Measurements from ENCODE around the gene CSTPP1.

Gene CSTPP1

DNA sequence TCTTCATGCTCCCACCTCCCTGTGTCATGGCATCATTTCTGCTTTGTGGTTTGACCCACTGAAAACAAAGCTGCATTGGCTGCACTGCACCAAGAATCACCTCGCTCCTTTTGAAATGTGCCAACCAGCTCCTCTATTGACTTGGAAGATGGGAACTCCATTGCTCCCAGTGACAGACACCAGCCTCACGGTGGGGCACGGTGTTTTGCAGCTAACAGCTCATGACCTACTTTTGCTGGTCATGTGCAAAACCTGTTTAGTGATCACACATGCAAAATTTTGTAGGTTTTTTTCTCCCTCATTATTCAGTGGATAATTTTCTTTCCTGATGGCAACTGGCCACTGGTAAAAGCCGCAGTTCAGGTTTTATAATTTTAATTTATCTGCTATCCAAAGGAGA is 203.3 kb downstream of the CSTPP1 start:
- no peak overlapping the region for H3K18ac ChIP-seq (ENCODE audit: low read length)
- H4K91ac ChIP-seq (ENCODE audit: low read depth, low read length), result no peak overlapping the region
- H3K4me2 ChIP-seq (ENCODE audit: low read length), result no peak overlapping the region
- no peak overlapping the region for H4K12ac ChIP-seq (ENCODE audit: low read depth, low read length)
- H3K4me3 ChIP-seq (ENCODE audit: low read depth, low read length), result no peak overlapping the region
- no peak for DNase-seq
- H3K79me1 ChIP-seq (ENCODE audit: low read length), result peaks cover 4% of the 10 kb centered on the region
- H3K23ac ChIP-seq (ENCODE audit: low read length), result peak overlapping the region; percentile 81
- H3K4me1 ChIP-seq (ENCODE audit: control insufficient read depth in 1 of 2, insufficient read depth in 2 of 2, low read length in 2 of 2), result peaks cover 6 to 10% of the 10 kb centered on the region in 2 experiments
- H2BK120ac ChIP-seq (ENCODE audit: insufficient read depth, low read length, poor library complexity), result no peak overlapping the region
- H3K9me3 ChIP-seq (ENCODE audit: insufficient read depth, low read depth, low read length), result no peaks in the 10 kb centered on the region
- no peak overlapping the region for H2AK5ac ChIP-seq (ENCODE audit: low read length)
- no peak overlapping the region for H3K27ac ChIP-seq (ENCODE audit: low read depth, low read length)
- H3K79me2 ChIP-seq (ENCODE audit: control insufficient read depth, insufficient read depth, low read length, poor library complexity), result no peaks in the 10 kb centered on the region
- WGBS (ENCODE audit: extremely low coverage, insufficient coverage, insufficient read length), result no CpG with 5 or more reads among the region's 4 CpGs
- no peak overlapping the region for H2BK12ac ChIP-seq (ENCODE audit: low read length)
- no peak overlapping the region for H2BK5ac ChIP-seq (ENCODE audit: low read depth, low read length, poor library complexity)
- no peak overlapping the region for H3K14ac ChIP-seq (ENCODE audit: low read length)
- no peak overlapping the region for H4K8ac ChIP-seq (ENCODE audit: low read depth, low read length)
- H3K27me3 ChIP-seq (ENCODE audit: insufficient read depth, low read length), result no peaks in the 10 kb centered on the region
- peaks cover 0 to 3% of the 10 kb centered on the region in 2 experiments for H3K36me3 ChIP-seq (ENCODE audit: control insufficient read depth in 1 of 2, insufficient read depth in 2 of 2, low read length in 2 of 2)
- H3K9ac ChIP-seq (ENCODE audit: low read length), result no peak overlapping the region
- no peak overlapping the region for H3K4ac ChIP-seq (ENCODE audit: low read depth, low read length)
- no peak overlapping the region for H2AFZ ChIP-seq (ENCODE audit: insufficient read depth, low read length, poor library complexity)

DNA sequence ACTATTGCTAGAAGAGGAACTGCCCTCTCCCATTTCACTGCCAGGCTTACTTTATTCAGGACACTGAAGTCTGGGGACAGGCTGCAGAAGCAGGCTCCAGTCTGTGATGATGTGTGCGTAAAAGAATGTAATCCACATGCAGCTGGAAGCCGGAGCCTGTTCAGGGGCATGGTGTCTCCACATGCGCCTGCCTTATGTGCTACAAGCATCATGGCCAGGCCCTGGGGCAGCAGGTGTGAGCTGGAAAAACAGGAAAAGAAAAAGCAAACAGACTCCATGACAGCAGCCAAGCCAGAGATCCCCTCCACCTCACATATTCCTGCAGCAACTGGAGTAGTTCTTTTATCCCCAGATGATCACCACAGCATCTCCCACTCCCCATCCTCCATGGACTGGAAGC is 206.8 kb downstream of the CSTPP1 start:
- no peak overlapping the region for H3K23ac ChIP-seq (ENCODE audit: low read length)
- no peaks in the 10 kb centered on the region for H3K27me3 ChIP-seq (ENCODE audit: insufficient read depth, low read length)
- no peak overlapping the region for H3K4me3 ChIP-seq (ENCODE audit: low read depth, low read length)
- no peak overlapping the region for H3K4ac ChIP-seq (ENCODE audit: low read depth, low read length)
- DNase-seq, result peak; percentile 78
- H3K14ac ChIP-seq (ENCODE audit: low read length), result no peak overlapping the region
- H2BK12ac ChIP-seq (ENCODE audit: low read length), result no peak overlapping the region
- H3K4me1 ChIP-seq (ENCODE audit: control insufficient read depth in 1 of 2, insufficient read depth in 2 of 2, low read length in 2 of 2), result peaks cover 17 to 21% of the 10 kb centered on the region in 2 experiments
- no peaks in the 10 kb centered on the region for H3K36me3 ChIP-seq (ENCODE audit: control insufficient read depth in 1 of 2, insufficient read depth in 2 of 2, low read length in 2 of 2)
- H3K27ac ChIP-seq (ENCODE audit: low read depth, low read length), result peak overlapping the region; percentile 91
- H3K4me2 ChIP-seq (ENCODE audit: low read length), result peak overlapping the region; percentile 47
- H2BK120ac ChIP-seq (ENCODE audit: insufficient read depth, low read length, poor library complexity), result no peak overlapping the region
- peak overlapping the region; percentile 55 for H2BK5ac ChIP-seq (ENCODE audit: low read depth, low read length, poor library complexity)
- WGBS (ENCODE audit: extremely low coverage, insufficient coverage, insufficient read length), result no CpG with 5 or more reads among the region's 3 CpGs
- no peak overlapping the region for H4K91ac ChIP-seq (ENCODE audit: low read depth, low read length)
- H3K79me1 ChIP-seq (ENCODE audit: low read length), result peaks cover 4% of the 10 kb centered on the region
- no peak overlapping the region for H4K12ac ChIP-seq (ENCODE audit: low read depth, low read length)
- no peaks in the 10 kb centered on the region for H3K79me2 ChIP-seq (ENCODE audit: control insufficient read depth, insufficient read depth, low read length, poor library complexity)
- no peak overlapping the region for H2AK5ac ChIP-seq (ENCODE audit: low read length)
- H2AFZ ChIP-seq (ENCODE audit: insufficient read depth, low read length, poor library complexity), result no peak overlapping the region
- H3K9ac ChIP-seq (ENCODE audit: low read length), result no peak overlapping the region
- H4K8ac ChIP-seq (ENCODE audit: low read depth, low read length), result no peak overlapping the region
- H3K18ac ChIP-seq (ENCODE audit: low read length), result no peak overlapping the region
- H3K9me3 ChIP-seq (ENCODE audit: insufficient read depth, low read depth, low read length), result no peaks in the 10 kb centered on the region

DNA sequence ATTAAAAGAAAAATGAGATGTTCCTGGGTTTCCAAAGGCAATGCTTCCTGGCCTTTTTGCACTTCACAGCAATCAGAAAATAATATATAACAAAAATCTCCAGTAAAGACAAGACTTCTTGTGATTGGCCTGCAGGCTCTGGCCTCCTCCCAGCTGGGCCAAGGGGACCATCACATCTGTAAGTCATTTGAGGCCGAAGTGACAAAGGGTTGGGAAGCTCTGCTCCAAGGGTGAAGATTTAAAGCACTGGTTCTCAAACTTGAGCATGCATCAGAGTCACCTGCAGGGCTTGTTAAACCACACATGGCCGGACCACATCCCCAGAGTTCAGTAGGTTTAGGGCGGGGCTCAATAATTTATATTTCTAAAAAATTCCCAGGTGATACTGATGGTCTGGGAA is 208.0 kb downstream of the CSTPP1 start:
- peak overlapping the region; percentile 72 for H2AK5ac ChIP-seq (ENCODE audit: low read length)
- no peak overlapping the region for H4K12ac ChIP-seq (ENCODE audit: low read depth, low read length)
- WGBS (ENCODE audit: extremely low coverage, insufficient coverage, insufficient read length), result no CpG with 5 or more reads among the region's 3 CpGs
- H3K18ac ChIP-seq (ENCODE audit: low read length), result no peak overlapping the region
- no peak overlapping the region for H3K9ac ChIP-seq (ENCODE audit: low read length)
- H2BK120ac ChIP-seq (ENCODE audit: insufficient read depth, low read length, poor library complexity), result no peak overlapping the region
- H2AFZ ChIP-seq (ENCODE audit: insufficient read depth, low read length, poor library complexity), result no peak overlapping the region
- no peak for DNase-seq
- H3K27me3 ChIP-seq (ENCODE audit: insufficient read depth, low read length), result no peaks in the 10 kb centered on the region
- H2BK5ac ChIP-seq (ENCODE audit: low read depth, low read length, poor library complexity), result no peak overlapping the region
- no peak overlapping the region for H3K14ac ChIP-seq (ENCODE audit: low read length)
- no peaks in the 10 kb centered on the region for H3K36me3 ChIP-seq (ENCODE audit: control insufficient read depth in 1 of 2, insufficient read depth in 2 of 2, low read length in 2 of 2)
- H2BK12ac ChIP-seq (ENCODE audit: low read length), result peak overlapping the region; percentile 65
- H3K79me1 ChIP-seq (ENCODE audit: low read length), result peaks cover 4% of the 10 kb centered on the region
- no peaks in the 10 kb centered on the region for H3K79me2 ChIP-seq (ENCODE audit: control insufficient read depth, insufficient read depth, low read length, poor library complexity)
- peaks cover 21 to 27% of the 10 kb centered on the region in 2 experiments for H3K4me1 ChIP-seq (ENCODE audit: control insufficient read depth in 1 of 2, insufficient read depth in 2 of 2, low read length in 2 of 2)
- H3K9me3 ChIP-seq (ENCODE audit: insufficient read depth, low read depth, low read length), result no peaks in the 10 kb centered on the region
- no peak overlapping the region for H4K91ac ChIP-seq (ENCODE audit: low read depth, low read length)
- no peak overlapping the region for H4K8ac ChIP-seq (ENCODE audit: low read depth, low read length)
- H3K4ac ChIP-seq (ENCODE audit: low read depth, low read length), result no peak overlapping the region
- H3K4me2 ChIP-seq (ENCODE audit: low read length), result no peak overlapping the region
- no peak overlapping the region for H3K4me3 ChIP-seq (ENCODE audit: low read depth, low read length)
- no peak overlapping the region for H3K23ac ChIP-seq (ENCODE audit: low read length)
- no peak overlapping the region for H3K27ac ChIP-seq (ENCODE audit: low read depth, low read length)

DNA sequence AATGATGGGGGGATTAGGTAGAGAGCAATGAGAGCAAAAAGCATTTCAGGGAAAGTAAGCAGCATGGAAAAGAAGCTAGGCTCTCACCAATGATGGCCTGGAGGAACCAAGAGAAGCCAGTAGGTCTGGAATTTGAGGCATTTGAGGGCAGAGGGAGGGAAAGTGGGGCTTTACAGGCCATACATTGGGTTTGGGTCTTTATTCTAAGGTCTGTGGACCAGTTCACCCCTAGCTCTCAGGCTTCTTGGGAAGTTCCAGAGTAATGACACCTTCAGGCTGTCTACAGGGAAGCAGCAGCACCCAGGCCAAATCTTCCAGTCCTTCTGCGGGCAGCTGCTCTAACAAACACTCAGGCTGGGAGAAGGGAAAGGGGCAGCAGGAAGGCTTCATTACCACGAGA is 210.7 kb downstream of the CSTPP1 start:
- no peak overlapping the region for H2AFZ ChIP-seq (ENCODE audit: insufficient read depth, low read length, poor library complexity)
- no CpG with 5 or more reads among the region's 2 CpGs for WGBS (ENCODE audit: extremely low coverage, insufficient coverage, insufficient read length)
- no peaks in the 10 kb centered on the region for H3K27me3 ChIP-seq (ENCODE audit: insufficient read depth, low read length)
- H4K91ac ChIP-seq (ENCODE audit: low read depth, low read length), result peak overlapping the region; percentile 45
- no peak overlapping the region for H2BK120ac ChIP-seq (ENCODE audit: insufficient read depth, low read length, poor library complexity)
- peak overlapping the region; percentile 46 for H3K27ac ChIP-seq (ENCODE audit: low read depth, low read length)
- H3K36me3 ChIP-seq (ENCODE audit: control insufficient read depth in 1 of 2, insufficient read depth in 2 of 2, low read length in 2 of 2), result no peaks in the 10 kb centered on the region
- no peak overlapping the region for H2AK5ac ChIP-seq (ENCODE audit: low read length)
- peaks cover 21 to 27% of the 10 kb centered on the region in 2 experiments for H3K4me1 ChIP-seq (ENCODE audit: control insufficient read depth in 1 of 2, insufficient read depth in 2 of 2, low read length in 2 of 2)
- H3K9me3 ChIP-seq (ENCODE audit: insufficient read depth, low read depth, low read length), result no peaks in the 10 kb centered on the region
- peaks cover 4% of the 10 kb centered on the region for H3K79me1 ChIP-seq (ENCODE audit: low read length)
- H3K4me3 ChIP-seq (ENCODE audit: low read depth, low read length), result no peak overlapping the region
- no peak overlapping the region for H4K8ac ChIP-seq (ENCODE audit: low read depth, low read length)
- no peaks in the 10 kb centered on the region for H3K79me2 ChIP-seq (ENCODE audit: control insufficient read depth, insufficient read depth, low read length, poor library complexity)
- H2BK12ac ChIP-seq (ENCODE audit: low read length), result peak overlapping the region; percentile 68
- DNase-seq, result no peak
- H4K12ac ChIP-seq (ENCODE audit: low read depth, low read length), result no peak overlapping the region
- H3K9ac ChIP-seq (ENCODE audit: low read length), result no peak overlapping the region
- H3K14ac ChIP-seq (ENCODE audit: low read length), result peak overlapping the region; percentile 7
- no peak overlapping the region for H2BK5ac ChIP-seq (ENCODE audit: low read depth, low read length, poor library complexity)
- H3K4ac ChIP-seq (ENCODE audit: low read depth, low read length), result no peak overlapping the region
- no peak overlapping the region for H3K23ac ChIP-seq (ENCODE audit: low read length)
- H3K4me2 ChIP-seq (ENCODE audit: low read length), result no peak overlapping the region
- peak overlapping the region; percentile 21 for H3K18ac ChIP-seq (ENCODE audit: low read length)
